IMR-90 (cell line): ENCODE data around the gene PSMB2. TPM values are rescaled to one million over a fixed set of nuclear protein-coding genes. Genes with fewer than 3 reads are reported as not detected.

Experiments used
- ATAC-seq: fragments of 200-7000 bp; cut with Tn5 transposase; 2 replicates; pipeline ENCODE4 v1.9.1; 2020; ENCODE audit warnings: low read depth, mild to moderate bottlenecking, moderate library complexity
- BruUV-seq: library from RNA; stranded (reverse); fragments of 400-500 nt; replicated peaks from 2 replicates; lab custom pipeline; 2021; lab: Mats Ljungman, UMichigan
- CTCF ChIA-PET: fragments of 300-600 bp; formaldehyde crosslinking; extraction: SDS; loops from one replicate; lab custom pipeline; 2021; ENCODE audit warnings: antibody characterized with exemption; lab: Yijun Ruan, JAX
- POLR2A ChIA-PET: fragments of 300-600 bp; sonication (Branson Sonifier 250); formaldehyde crosslinking; loops from one replicate; lab custom pipeline; 2022; ENCODE audit warnings: antibody characterized with exemption; ENCODE audit not compliant: unreplicated experiment; lab: Charles Lee
- DNase-seq: peaks from one replicate; pipeline ENCODE4 v3.0.0; 2013
- H2AFZ ChIP-seq: replicated peaks from 2 replicates; pipeline ENCODE3; 2013; ENCODE audit warnings: low read length, mild to moderate bottlenecking; ENCODE audit not compliant: poor library complexity
- H2AK5ac ChIP-seq: 2 replicates; pipeline ENCODE4 v1.6.1; 2013; ENCODE audit warnings: low read depth, low read length, inconsistent platforms
- H2AK9ac ChIP-seq: replicated peaks from 2 replicates; pipeline ENCODE3; 2013; ENCODE audit warnings: mild to moderate bottlenecking, low read depth, low read length, moderate library complexity; ENCODE audit not compliant: poor library complexity
- H2BK120ac ChIP-seq: 2 replicates; pipeline ENCODE4 v1.6.1; 2013; ENCODE audit warnings: low read depth, low read length, inconsistent platforms
- H2BK15ac ChIP-seq: 3 replicates; pipeline ENCODE4 v1.6.1; 2013; ENCODE audit warnings: low read depth, low read length, inconsistent platforms
- H2BK20ac ChIP-seq: 2 replicates; pipeline ENCODE4 v1.6.1; 2013; ENCODE audit warnings: low read depth, mild to moderate bottlenecking, inconsistent platforms, low read length, moderate library complexity
- H2BK5ac ChIP-seq: 2 replicates; pipeline ENCODE4 v1.6.1; 2013; ENCODE audit warnings: mild to moderate bottlenecking, low read depth, low read length, inconsistent platforms; ENCODE audit not compliant: poor library complexity, severe bottlenecking
- H3K14ac ChIP-seq: replicated peaks from 2 replicates; pipeline ENCODE4 v1.6.1; 2013; ENCODE audit warnings: low read depth, low read length, inconsistent platforms
- H3K18ac ChIP-seq: 2 replicates; pipeline ENCODE4 v1.6.1; 2013; ENCODE audit warnings: low read depth, low read length, control low read depth
- H3K23ac ChIP-seq: 2 replicates; pipeline ENCODE4 v1.6.1; 2013; ENCODE audit warnings: low read depth, low read length, inconsistent platforms
- H3K27ac ChIP-seq: 2 replicates; pipeline ENCODE4 v1.5.1; 2013; ENCODE audit warnings: mild to moderate bottlenecking, control low read depth, low read length; ENCODE audit not compliant: insufficient read depth
- H3K27me3 ChIP-seq: 2 replicates; pipeline ENCODE4 v1.6.1; 2013; ENCODE audit warnings: low read length; ENCODE audit not compliant: control insufficient read depth, insufficient read depth
- H3K36me3 ChIP-seq: 2 replicates; pipeline ENCODE4 v1.6.1; 2013; ENCODE audit warnings: low read length, mixed read lengths; ENCODE audit not compliant: control insufficient read depth, insufficient read depth
- H3K4ac ChIP-seq: 2 replicates; pipeline ENCODE4 v1.6.1; 2013; ENCODE audit warnings: low read depth, low read length, inconsistent platforms
- H3K4me1 ChIP-seq: 2 replicates; pipeline ENCODE4 v1.6.1; 2013; ENCODE audit warnings: low read length, mixed read lengths; ENCODE audit not compliant: control insufficient read depth, insufficient read depth
- H3K4me2 ChIP-seq: 2 replicates; pipeline ENCODE4 v1.6.1; 2013; ENCODE audit warnings: low read depth, mild to moderate bottlenecking, control low read depth, low read length, moderate library complexity
- H3K4me3 ChIP-seq: 2 replicates; pipeline ENCODE4 v1.5.1; 2013; ENCODE audit warnings: low read depth, mild to moderate bottlenecking, control low read depth, low read length, moderate library complexity; ENCODE audit not compliant: insufficient read depth
- H3K56ac ChIP-seq: 2 replicates; pipeline ENCODE4 v1.6.1; 2013; ENCODE audit warnings: low read length, inconsistent platforms; ENCODE audit not compliant: insufficient read depth; ENCODE audit errors: extremely low read depth
- H3K79me1 ChIP-seq, 2 experiments: 2 replicates each; pipeline ENCODE4 v1.6.1; 2013; ENCODE audit warnings: low read length in 2 of 2, inconsistent platforms in 1 of 2, low read depth in 1 of 2
- H3K9ac ChIP-seq: 2 replicates; pipeline ENCODE4 v1.6.1; 2013; ENCODE audit warnings: low read depth, low read length, control low read depth
- H3K9me1 ChIP-seq: 2 replicates; pipeline ENCODE4 v1.6.1; 2013; ENCODE audit warnings: low read length, inconsistent platforms; ENCODE audit not compliant: insufficient read depth
- H3K9me3 ChIP-seq: 2 replicates; pipeline ENCODE4 v1.6.1; 2013; ENCODE audit warnings: low read length; ENCODE audit not compliant: control insufficient read depth, insufficient read depth
- H4K20me1 ChIP-seq: 2 replicates; pipeline ENCODE4 v1.6.1; 2013; ENCODE audit warnings: low read length, inconsistent platforms; ENCODE audit not compliant: insufficient read depth
- H4K5ac ChIP-seq: 2 replicates; pipeline ENCODE4 v1.6.1; 2013; ENCODE audit warnings: mild to moderate bottlenecking, low read depth, low read length, control low read depth
- H4K8ac ChIP-seq, 2 experiments: 2 replicates each; pipeline ENCODE4 v1.6.1; 2013; ENCODE audit warnings: low read depth in 2 of 2, low read length in 2 of 2, control low read depth in 1 of 2, inconsistent platforms in 1 of 2
- H4K91ac ChIP-seq: 2 replicates; pipeline ENCODE4 v1.6.1; 2013; ENCODE audit warnings: low read depth, low read length, inconsistent platforms; ENCODE audit not compliant: insufficient read depth
- BHLHE40 ChIP-seq: fragments of 150-350 bp; IDR thresholded peaks from 2 replicates; pipeline ENCODE4 v1.6.1; 2016; ENCODE audit warnings: mild to moderate bottlenecking, low read depth, low read length
- CEBPB ChIP-seq: IDR thresholded peaks from 2 replicates; pipeline ENCODE4 v1.6.1; 2012; ENCODE audit warnings: low read depth, low read length, improper control_type of control experiment
- CHD1 ChIP-seq: IDR thresholded peaks from 2 replicates; pipeline ENCODE4 v1.6.1; 2012; ENCODE audit warnings: low read depth, low read length, improper control_type of control experiment
- FOS ChIP-seq: fragments of 150-350 bp; IDR thresholded peaks from 2 replicates; pipeline ENCODE4 v1.6.1; 2016; ENCODE audit warnings: low read depth, low read length
- MAFK ChIP-seq: IDR thresholded peaks from 2 replicates; pipeline ENCODE4 v1.6.1; 2012; ENCODE audit warnings: low read depth, low read length, improper control_type of control experiment
- MAZ ChIP-seq: IDR thresholded peaks from 2 replicates; pipeline ENCODE4 v1.6.1; 2012; ENCODE audit warnings: low read depth, mild to moderate bottlenecking, low read length, improper control_type of control experiment, moderate library complexity, borderline replicate concordance
- MXI1 ChIP-seq: IDR thresholded peaks from 2 replicates; pipeline ENCODE4 v1.6.1; 2012; ENCODE audit warnings: low read depth, mild to moderate bottlenecking, low read length, moderate library complexity, borderline replicate concordance
- POLR2A ChIP-seq: IDR thresholded peaks from 2 replicates; pipeline ENCODE4 v1.6.1; 2012; ENCODE audit warnings: mild to moderate bottlenecking, low read depth, low read length
- RAD21 ChIP-seq: IDR thresholded peaks from 2 replicates; pipeline ENCODE4 v1.6.1; 2012; ENCODE audit warnings: low read length, improper control_type of control experiment
- RCOR1 ChIP-seq: IDR thresholded peaks from 2 replicates; pipeline ENCODE4 v1.6.1; 2012; ENCODE audit warnings: mild to moderate bottlenecking, low read length, improper control_type of control experiment; ENCODE audit not compliant: insufficient replicate concordance
- RFX5 ChIP-seq: IDR thresholded peaks from 2 replicates; pipeline ENCODE4 v1.8.0; 2012; ENCODE audit warnings: low read depth, mild to moderate bottlenecking, low read length, moderate library complexity
- SMC3 ChIP-seq: fragments of 150-350 bp; IDR thresholded peaks from 2 replicates; pipeline ENCODE4 v1.6.1; 2016; ENCODE audit warnings: low read depth, mild to moderate bottlenecking, antibody characterized with exemption, low read length, moderate library complexity
- WGBS, 2 experiments: methylation state at CpG; one replicate each; pipeline versions ENCODE4 v1.1.5 to v1.1.7; 2013; ENCODE audit warnings: missing lambda C conversion rate in 2 of 2; ENCODE audit not compliant: insufficient read length in 1 of 2; ENCODE audit errors: extremely low coverage in 2 of 2; 5-methylcytosine and 5-hydroxymethylcytosine counted together
- dilution Hi-C: fragments of 300-500 bp; cut with HindIII; formaldehyde crosslinking; loops from one replicate; pipeline ENCODE4 v1.14.3; 2018; ENCODE audit warnings: low sequenced_read_pairs; ENCODE audit not compliant: unreplicated experiment
- in situ Hi-C: fragments of 300-500 bp; cut with MboI; formaldehyde crosslinking; loops from 3 replicates; pipeline ENCODE4 v1.14.3; 2019; ENCODE audit warnings: low sequenced_read_pairs, inconsistent platforms, mixed read lengths
- intact Hi-C: fragments of 100-400 bp; cut with micrococcal nuclease; formaldehyde crosslinking; loops from 2 replicates; pipeline ENCODE4 v1.10.0; 2022
- polyA plus RNA-seq, 3 experiments: library from polyadenylated mRNA; depleted of rRNA; stranded (reverse); fragments of >200 nt; gene quantifications; 2 replicates each; pipeline ENCODE4 v1.2.3, GENCODE V29; 2012; ENCODE audit warnings: low replicate concordance in 1 of 3
- total RNA-seq: library from RNA; depleted of rRNA; stranded (reverse); fragments of >200 nt; gene quantifications from 2 replicates; pipeline ENCODE4 v1.2.3, GENCODE V29; 2012
- TF ChIP-seq, protein P1 (sequence below): conservative IDR thresholded peaks from 2 replicates; pipeline ENCODE4 v1.5.1; 2012; ENCODE audit warnings: mild to moderate bottlenecking, low read depth, low read length, improper control_type of control experiment
- TF ChIP-seq, protein P2 (sequence below): fragments of 150-350 bp; IDR thresholded peaks from 2 replicates; pipeline ENCODE4 v1.6.1; 2017; ENCODE audit warnings: mild to moderate bottlenecking, antibody characterized with exemption, low read length, low read depth

Gene PSMB2
- total and polyA plus RNA-seq, 2 of the 4 experiments (the other 2 are of a cell fraction): 23.8 to 86.2 TPM

DNA sequence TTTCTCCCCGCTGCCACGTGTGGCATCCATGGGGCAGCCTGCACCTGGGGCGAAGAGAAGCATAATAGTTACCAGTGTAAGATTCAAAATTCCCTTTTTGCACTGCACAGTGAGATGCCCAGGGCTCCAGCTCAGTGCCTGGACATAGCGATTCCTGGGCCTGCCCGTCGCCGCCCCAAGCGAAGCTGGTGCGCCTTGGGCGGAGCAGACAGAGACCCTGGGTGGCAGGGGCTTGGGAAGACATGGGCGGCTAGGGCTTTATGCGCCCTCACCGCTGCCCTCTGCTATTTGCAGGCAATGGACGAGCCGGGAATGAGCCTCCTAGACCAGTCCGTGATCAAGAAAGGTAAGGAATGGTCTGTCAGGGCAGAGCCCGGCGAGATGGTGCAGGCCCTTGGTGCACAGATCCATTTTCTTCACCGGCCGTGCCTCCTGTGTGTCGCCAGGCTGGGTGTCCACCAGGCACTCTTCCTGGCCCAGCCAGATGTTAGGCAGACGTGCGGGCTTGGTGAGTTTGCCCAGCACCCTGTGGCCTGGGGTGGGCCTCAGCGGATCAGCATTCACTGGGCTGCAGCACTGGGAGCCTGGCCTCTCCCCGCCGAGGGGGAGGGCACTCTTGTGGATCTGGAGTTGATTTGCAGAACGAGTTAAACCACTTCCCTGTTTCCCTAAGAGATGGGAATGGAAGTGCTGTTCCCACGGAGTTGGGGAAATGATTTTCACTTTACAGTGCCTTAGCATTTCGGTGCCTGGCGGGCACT is 66.5 kb downstream of the PSMB2 start (continued):
- no peak for TF ChIP-seq MXI1

DNA sequence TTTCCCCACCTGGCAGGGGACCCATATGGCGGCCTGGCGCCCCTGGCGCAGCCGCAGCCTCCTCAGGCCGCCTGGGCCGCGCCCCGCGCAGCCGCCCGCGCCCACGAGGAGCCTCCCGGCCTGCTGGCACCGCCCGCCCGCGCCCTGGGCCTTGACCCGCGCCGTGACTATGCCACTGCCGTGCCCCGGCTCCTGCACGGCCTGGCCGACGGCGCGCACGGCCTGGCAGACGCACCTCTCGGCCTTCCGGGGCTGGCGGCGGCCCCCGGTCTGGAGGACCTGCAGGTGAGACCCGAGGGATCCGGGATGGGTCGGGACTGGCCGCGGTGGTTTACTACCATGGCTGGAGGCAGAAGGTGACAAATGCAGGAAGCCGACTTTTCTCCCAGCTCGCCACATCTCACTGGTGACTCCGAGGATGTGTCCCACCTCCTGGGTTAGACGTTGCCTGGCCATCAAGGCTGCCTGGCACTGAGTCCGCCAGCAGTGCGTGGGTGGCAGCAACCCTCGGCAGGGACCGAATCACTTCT is 67.1 kb downstream of the PSMB2 start:
- H2BK20ac ChIP-seq: no peak overlapping the region
- H3K9me3 ChIP-seq: no peaks in the 10 kb centered on the region
- H4K91ac ChIP-seq: no peak overlapping the region
- peaks cover 1% of the 10 kb centered on the region; the same call in 1 of the 2 replicates for H3K4me1 ChIP-seq
- no peak overlapping the region for H2BK5ac ChIP-seq
- DNase-seq (no peak), ATAC-seq (no peak)
- no peak overlapping the region for H4K5ac ChIP-seq
- H3K9ac ChIP-seq: no peak overlapping the region
- no peaks in the 10 kb centered on the region for H3K36me3 ChIP-seq
- no peaks in the 10 kb centered on the region for H3K9me1 ChIP-seq
- 42% methylated on average over 30 of the region's 48 CpGs; no CpG with 5 or more reads in 1 of the 2 experiments for WGBS, 2 experiments
- in situ Hi-C loops (loop anchor here (5.0 kb wide), 1 partner anchor 198 kb away; no protein-coding TSS in a partner anchor), dilution Hi-C loops (no loop called here), intact Hi-C loops (no loop called here)
- H2AK9ac ChIP-seq: no peak overlapping the region
- no peak overlapping the region for H2AFZ ChIP-seq
- H3K4ac ChIP-seq: no peak overlapping the region
- ChIA-PET POLR2A (no interaction called here), CTCF (no interaction called here)
- H2AK5ac ChIP-seq: no peak overlapping the region
- H4K20me1 ChIP-seq: 0 out of 2 replicates have a peak, but pooled peaks cover 2% of the 10 kb centered on the region
- no peaks in the 10 kb centered on the region for H3K79me1 ChIP-seq
- no peak overlapping the region for H3K4me2 ChIP-seq
- H2BK15ac ChIP-seq: no peak overlapping the region
- H3K27me3 ChIP-seq: peaks cover 51% of the 10 kb centered on the region
- no peak overlapping the region for H3K27ac ChIP-seq
- no peak overlapping the region for H2BK120ac ChIP-seq
- H4K8ac ChIP-seq: no peak overlapping the region
- no peak overlapping the region for H3K18ac ChIP-seq
- H3K23ac ChIP-seq: no peak overlapping the region
- no peak overlapping the region for H3K56ac ChIP-seq
- BruUV-seq: no TSS peak
- no peak overlapping the region for H3K4me3 ChIP-seq
- H3K14ac ChIP-seq: no peak overlapping the region
- TF ChIP-seq, protein P1, sequence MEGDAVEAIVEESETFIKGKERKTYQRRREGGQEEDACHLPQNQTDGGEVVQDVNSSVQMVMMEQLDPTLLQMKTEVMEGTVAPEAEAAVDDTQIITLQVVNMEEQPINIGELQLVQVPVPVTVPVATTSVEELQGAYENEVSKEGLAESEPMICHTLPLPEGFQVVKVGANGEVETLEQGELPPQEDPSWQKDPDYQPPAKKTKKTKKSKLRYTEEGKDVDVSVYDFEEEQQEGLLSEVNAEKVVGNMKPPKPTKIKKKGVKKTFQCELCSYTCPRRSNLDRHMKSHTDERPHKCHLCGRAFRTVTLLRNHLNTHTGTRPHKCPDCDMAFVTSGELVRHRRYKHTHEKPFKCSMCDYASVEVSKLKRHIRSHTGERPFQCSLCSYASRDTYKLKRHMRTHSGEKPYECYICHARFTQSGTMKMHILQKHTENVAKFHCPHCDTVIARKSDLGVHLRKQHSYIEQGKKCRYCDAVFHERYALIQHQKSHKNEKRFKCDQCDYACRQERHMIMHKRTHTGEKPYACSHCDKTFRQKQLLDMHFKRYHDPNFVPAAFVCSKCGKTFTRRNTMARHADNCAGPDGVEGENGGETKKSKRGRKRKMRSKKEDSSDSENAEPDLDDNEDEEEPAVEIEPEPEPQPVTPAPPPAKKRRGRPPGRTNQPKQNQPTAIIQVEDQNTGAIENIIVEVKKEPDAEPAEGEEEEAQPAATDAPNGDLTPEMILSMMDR: no peak
- TF ChIP-seq FOS (no peak), RCOR1 (no peak), MAFK (no peak), RAD21 (no peak), RFX5 (no peak), MAZ (no peak), CHD1 (no peak), POLR2A (no peak), CEBPB (no peak), SMC3 (no peak), BHLHE40 (no peak), MXI1 (no peak)
- TF ChIP-seq, protein P2, sequence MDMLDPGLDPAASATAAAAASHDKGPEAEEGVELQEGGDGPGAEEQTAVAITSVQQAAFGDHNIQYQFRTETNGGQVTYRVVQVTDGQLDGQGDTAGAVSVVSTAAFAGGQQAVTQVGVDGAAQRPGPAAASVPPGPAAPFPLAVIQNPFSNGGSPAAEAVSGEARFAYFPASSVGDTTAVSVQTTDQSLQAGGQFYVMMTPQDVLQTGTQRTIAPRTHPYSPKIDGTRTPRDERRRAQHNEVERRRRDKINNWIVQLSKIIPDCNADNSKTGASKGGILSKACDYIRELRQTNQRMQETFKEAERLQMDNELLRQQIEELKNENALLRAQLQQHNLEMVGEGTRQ: no peak
